ENCODE measurements around the gene LRRC15.

The LRRC15 gene

GRCh38 chr3:194370753-194371152 is 1.2 kb upstream of the LRRC15 start:
- no peak overlapping the region for H2BK12ac ChIP-seq (ENCODE audit: low read length)
- H3K36me3 ChIP-seq (ENCODE audit: control insufficient read depth in 1 of 2, insufficient read depth in 2 of 2, low read length in 2 of 2) = no peaks in the 10 kb centered on the region
- H2BK120ac ChIP-seq (ENCODE audit: insufficient read depth, low read length, poor library complexity) = no peak overlapping the region

GRCh38 chr3:194368918-194369317 is 625 bp downstream of the LRRC15 start:
- WGBS (ENCODE audit: extremely low coverage, insufficient coverage, insufficient read length) = no CpG with 5 or more reads among the region's 6 CpGs
- Histone ChIP-seq H2AFZ (ENCODE audit: insufficient read depth, low read length, poor library complexity) (no peak overlapping the region), H3K79me2 (ENCODE audit: control insufficient read depth, insufficient read depth, low read length, poor library complexity) (no peaks in the 10 kb centered on the region), H3K4me2 (ENCODE audit: low read length) (no peak overlapping the region), H3K18ac (ENCODE audit: low read length) (no peak overlapping the region), H3K4ac (ENCODE audit: low read depth, low read length) (no peak overlapping the region), H3K27ac (ENCODE audit: low read depth, low read length) (no peak overlapping the region), H2BK12ac (ENCODE audit: low read length) (no peak overlapping the region), H2BK120ac (ENCODE audit: insufficient read depth, low read length, poor library complexity) (no peak overlapping the region), H2BK5ac (ENCODE audit: low read depth, low read length, poor library complexity) (no peak overlapping the region), H2AK5ac (ENCODE audit: low read length) (no peak overlapping the region), H4K91ac (ENCODE audit: low read depth, low read length) (no peak overlapping the region), H3K79me1 (ENCODE audit: low read length) (no peaks in the 10 kb centered on the region), H3K4me3 (ENCODE audit: low read depth, low read length) (no peak overlapping the region), H4K8ac (ENCODE audit: low read depth, low read length) (no peak overlapping the region), H3K9me3 (ENCODE audit: insufficient read depth, low read depth, low read length) (no peaks in the 10 kb centered on the region), H3K36me3 (ENCODE audit: control insufficient read depth in 1 of 2, insufficient read depth in 2 of 2, low read length in 2 of 2) (no peaks in the 10 kb centered on the region), H3K23ac (ENCODE audit: low read length) (no peak overlapping the region), H3K27me3 (ENCODE audit: insufficient read depth, low read length) (no peaks in the 10 kb centered on the region), H4K12ac (ENCODE audit: low read depth, low read length) (no peak overlapping the region), H3K9ac (ENCODE audit: low read length) (no peak overlapping the region), H3K14ac (ENCODE audit: low read length) (no peak overlapping the region), H3K4me1 (ENCODE audit: control insufficient read depth in 1 of 2, insufficient read depth in 2 of 2, low read length in 2 of 2) (peaks cover 3 to 14% of the 10 kb centered on the region in 2 experiments)
- DNase-seq = no peak

More at GRCh38 chr3:194370753-194371152, 1.2 kb upstream of the LRRC15 start:
- H3K23ac ChIP-seq (ENCODE audit: low read length) = no peak overlapping the region
- no peak overlapping the region for H2AK5ac ChIP-seq (ENCODE audit: low read length)
- H4K91ac ChIP-seq (ENCODE audit: low read depth, low read length) = no peak overlapping the region
- no peak overlapping the region for H3K27ac ChIP-seq (ENCODE audit: low read depth, low read length)
- DNase-seq = peak; percentile 14 to 50
- peaks cover 0 to 3% of the 10 kb centered on the region in 2 experiments for H3K4me1 ChIP-seq (ENCODE audit: control insufficient read depth in 1 of 2, insufficient read depth in 2 of 2, low read length in 2 of 2)
- H3K4me3 ChIP-seq (ENCODE audit: low read depth, low read length) = no peak overlapping the region
- no peak overlapping the region for H3K4me2 ChIP-seq (ENCODE audit: low read length)
- no peak overlapping the region for H3K4ac ChIP-seq (ENCODE audit: low read depth, low read length)
- no peaks in the 10 kb centered on the region for H3K9me3 ChIP-seq (ENCODE audit: insufficient read depth, low read depth, low read length)
- no peak overlapping the region for H3K14ac ChIP-seq (ENCODE audit: low read length)
- no peak overlapping the region for H4K12ac ChIP-seq (ENCODE audit: low read depth, low read length)
- H3K79me1 ChIP-seq (ENCODE audit: low read length) = no peaks in the 10 kb centered on the region
- no peak overlapping the region for H2BK5ac ChIP-seq (ENCODE audit: low read depth, low read length, poor library complexity)
- H3K79me2 ChIP-seq (ENCODE audit: control insufficient read depth, insufficient read depth, low read length, poor library complexity) = no peaks in the 10 kb centered on the region
- H3K27me3 ChIP-seq (ENCODE audit: insufficient read depth, low read length) = no peaks in the 10 kb centered on the region
- no peak overlapping the region for H4K8ac ChIP-seq (ENCODE audit: low read depth, low read length)
- no peak overlapping the region for H3K9ac ChIP-seq (ENCODE audit: low read length)
- WGBS (ENCODE audit: extremely low coverage, insufficient coverage, insufficient read length) = 100% methylated on average over 3 of the region's 10 CpGs
- H2AFZ ChIP-seq (ENCODE audit: insufficient read depth, low read length, poor library complexity) = no peak overlapping the region
- no peak overlapping the region for H3K18ac ChIP-seq (ENCODE audit: low read length)

GRCh38 chr3:194367992-194368841 is 1.3 kb downstream of the LRRC15 start:
- H2AK5ac ChIP-seq (ENCODE audit: low read length) = no peak overlapping the region
- no peak overlapping the region for H3K23ac ChIP-seq (ENCODE audit: low read length)
- no peak overlapping the region for H4K12ac ChIP-seq (ENCODE audit: low read depth, low read length)
- no peaks in the 10 kb centered on the region for H3K27me3 ChIP-seq (ENCODE audit: insufficient read depth, low read length)
- no peak overlapping the region for H3K18ac ChIP-seq (ENCODE audit: low read length)
- H2AFZ ChIP-seq (ENCODE audit: insufficient read depth, low read length, poor library complexity) = no peak overlapping the region
- no CpG with 5 or more reads among the region's 18 CpGs for WGBS (ENCODE audit: extremely low coverage, insufficient coverage, insufficient read length)
- no peak overlapping the region for H4K91ac ChIP-seq (ENCODE audit: low read depth, low read length)
- no peak overlapping the region for H3K4me3 ChIP-seq (ENCODE audit: low read depth, low read length)
- no peak overlapping the region for H2BK120ac ChIP-seq (ENCODE audit: insufficient read depth, low read length, poor library complexity)
- DNase-seq = no peak
- H3K14ac ChIP-seq (ENCODE audit: low read length) = no peak overlapping the region
- H3K36me3 ChIP-seq (ENCODE audit: control insufficient read depth in 1 of 2, insufficient read depth in 2 of 2, low read length in 2 of 2) = no peaks in the 10 kb centered on the region
- no peak overlapping the region for H3K27ac ChIP-seq (ENCODE audit: low read depth, low read length)
- no peak overlapping the region for H2BK5ac ChIP-seq (ENCODE audit: low read depth, low read length, poor library complexity)
- no peaks in the 10 kb centered on the region for H3K9me3 ChIP-seq (ENCODE audit: insufficient read depth, low read depth, low read length)
- H2BK12ac ChIP-seq (ENCODE audit: low read length) = no peak overlapping the region
- H3K9ac ChIP-seq (ENCODE audit: low read length) = no peak overlapping the region
- H3K79me1 ChIP-seq (ENCODE audit: low read length) = no peaks in the 10 kb centered on the region
- no peaks in the 10 kb centered on the region for H3K79me2 ChIP-seq (ENCODE audit: control insufficient read depth, insufficient read depth, low read length, poor library complexity)
- H3K4me1 ChIP-seq (ENCODE audit: control insufficient read depth in 1 of 2, insufficient read depth in 2 of 2, low read length in 2 of 2) = peaks cover 3 to 14% of the 10 kb centered on the region in 2 experiments
- no peak overlapping the region for H3K4me2 ChIP-seq (ENCODE audit: low read length)
- H4K8ac ChIP-seq (ENCODE audit: low read depth, low read length) = no peak overlapping the region
- H3K4ac ChIP-seq (ENCODE audit: low read depth, low read length) = no peak overlapping the region

- Histone ChIP-seq H3K23ac (ENCODE audit: low read length) (no peak overlapping the region), H3K27me3 (ENCODE audit: insufficient read depth, low read length) (no peaks in the 10 kb centered on the region), H2BK5ac (ENCODE audit: low read depth, low read length, poor library complexity) (no peak overlapping the region), H2BK12ac (ENCODE audit: low read length) (no peak overlapping the region), H2AK5ac (ENCODE audit: low read length) (no peak overlapping the region), H2AFZ (ENCODE audit: insufficient read depth, low read length, poor library complexity) (no peak overlapping the region), H3K14ac (ENCODE audit: low read length) (no peak overlapping the region), H3K79me1 (ENCODE audit: low read length) (no peaks in the 10 kb centered on the region), H4K8ac (ENCODE audit: low read depth, low read length) (no peak overlapping the region), H3K79me2 (ENCODE audit: control insufficient read depth, insufficient read depth, low read length, poor library complexity) (no peaks in the 10 kb centered on the region), H3K36me3 (ENCODE audit: control insufficient read depth in 1 of 2, insufficient read depth in 2 of 2, low read length in 2 of 2) (no peaks in the 10 kb centered on the region), H3K4me1 (ENCODE audit: control insufficient read depth in 1 of 2, insufficient read depth in 2 of 2, low read length in 2 of 2) (peaks cover 3 to 14% of the 10 kb centered on the region in 2 experiments), H3K18ac (ENCODE audit: low read length) (no peak overlapping the region), H3K4me3 (ENCODE audit: low read depth, low read length) (no peak overlapping the region), H3K27ac (ENCODE audit: low read depth, low read length) (no peak overlapping the region), H3K4ac (ENCODE audit: low read depth, low read length) (no peak overlapping the region), H3K4me2 (ENCODE audit: low read length) (no peak overlapping the region), H3K9ac (ENCODE audit: low read length) (no peak overlapping the region), H3K9me3 (ENCODE audit: insufficient read depth, low read depth, low read length) (no peaks in the 10 kb centered on the region), H2BK120ac (ENCODE audit: insufficient read depth, low read length, poor library complexity) (no peak overlapping the region), H4K91ac (ENCODE audit: low read depth, low read length) (no peak overlapping the region), H4K12ac (ENCODE audit: low read depth, low read length) (no peak overlapping the region)
- DNase-seq = no peak
- no CpG with 5 or more reads among the region's 12 CpGs for WGBS (ENCODE audit: extremely low coverage, insufficient coverage, insufficient read length)
Measured at GRCh38 chr3:194365978-194366490, 3.5 kb downstream of the LRRC15 start.

Data from trophoblast cell (in vitro differentiated cells and primary cell).